CD8-positive, alpha-beta memory T cell (primary cell): Measurements from ENCODE around the gene TMEM132C. TPM values are rescaled to one million over a fixed set of nuclear protein-coding genes. Genes with fewer than 3 reads are reported as not detected.

Experiments
- CTCF ChIA-PET: fragments of 350-600 bp; sonication (Branson Sonifier 250); formaldehyde crosslinking; loops from one replicate; lab custom pipeline; 2021; ENCODE audit warnings: antibody characterized with exemption; lab: Charles Lee
- POLR2A ChIA-PET: fragments of 350-600 bp; sonication (Branson Sonifier 250); formaldehyde crosslinking; loops from one replicate; lab custom pipeline; 2021; ENCODE audit warnings: antibody characterized with exemption; lab: Charles Lee
- DNase-seq, 5 donors: peaks; one replicate each; pipeline versions ENCODE4 v3.0.0 to v3.0.0-alpha.2; 2020 to 2022; ENCODE audit warnings: mixed read lengths in 1 of 5
- H3K27ac ChIP-seq: one replicate; pipeline ENCODE4 v1.7.0; 2013; ENCODE audit warnings: low read depth, mild to moderate bottlenecking, low read length, moderate library complexity
- H3K27me3 ChIP-seq: 2 replicates; pipeline ENCODE4 v1.7.0; 2013; ENCODE audit warnings: low read length, mild to moderate bottlenecking; ENCODE audit not compliant: insufficient read depth, poor library complexity, severe bottlenecking
- H3K36me3 ChIP-seq: 2 replicates; pipeline ENCODE4 v1.7.0; 2013; ENCODE audit warnings: mild to moderate bottlenecking, low read length, moderate library complexity; ENCODE audit not compliant: insufficient read depth
- H3K4me1 ChIP-seq: 2 replicates; pipeline ENCODE4 v1.7.0; 2013; ENCODE audit warnings: mild to moderate bottlenecking, low read length, moderate library complexity; ENCODE audit not compliant: insufficient read depth
- H3K4me3 ChIP-seq: 2 replicates; pipeline ENCODE4 v1.7.0; 2013; ENCODE audit warnings: mild to moderate bottlenecking, low read length
- H3K9me3 ChIP-seq: 2 replicates; pipeline ENCODE4 v1.7.0; 2013; ENCODE audit warnings: mild to moderate bottlenecking, low read length
- H3K27ac Mint-ChIP-seq, 8 donors: one replicate each; pipeline ENCODE4 v1.8.0; 2020 to 2021; ENCODE audit warnings: mixed read lengths in 8 of 8, mild to moderate bottlenecking in 6 of 8, inconsistent platforms in 3 of 8, moderate library complexity in 3 of 8
- H3K27me3 Mint-ChIP-seq, 2 donors: one replicate each; pipeline ENCODE4 v1.8.0; 2020 to 2021; ENCODE audit warnings: mixed read lengths in 2 of 2, mild to moderate bottlenecking in 1 of 2, moderate library complexity in 1 of 2
- H3K36me3 Mint-ChIP-seq, 3 donors: one replicate each; pipeline ENCODE4 v1.8.0; 2020 to 2021; ENCODE audit warnings: mixed read lengths in 3 of 3, inconsistent platforms in 1 of 3, mild to moderate bottlenecking in 1 of 3
- H3K4me1 Mint-ChIP-seq, 3 donors: one replicate each; pipeline ENCODE4 v1.8.0; 2020 to 2021; ENCODE audit warnings: mixed read lengths in 3 of 3, inconsistent platforms in 1 of 3, mild to moderate bottlenecking in 1 of 3
- H3K4me3 Mint-ChIP-seq, 7 donors: one replicate each; pipeline ENCODE4 v1.8.0; 2020 to 2021; ENCODE audit warnings: mixed read lengths in 7 of 7, mild to moderate bottlenecking in 6 of 7, moderate library complexity in 4 of 7, inconsistent platforms in 2 of 7
- H3K9me3 Mint-ChIP-seq, 5 donors: one replicate each; pipeline ENCODE4 v1.8.0; 2020 to 2022; ENCODE audit warnings: mixed read lengths in 5 of 5, mild to moderate bottlenecking in 3 of 5, moderate library complexity in 2 of 5, inconsistent platforms in 1 of 5
- polyA plus RNA-seq: library from polyadenylated mRNA; unstranded; fragments of 300-500 nt; fragmentation: Illumina TruSeq; gene quantifications from one replicate; pipeline ENCODE4 v1.2.3, GENCODE V29; 2021
- total RNA-seq, 2 experiments: library from RNA; stranded (reverse); gene quantifications; one replicate each; pipeline ENCODE4 v1.2.3, GENCODE V29; 2021

Gene TMEM132C
- total and polyA plus RNA-seq, 3 experiments from 2014 or later: not detected

DNA sequence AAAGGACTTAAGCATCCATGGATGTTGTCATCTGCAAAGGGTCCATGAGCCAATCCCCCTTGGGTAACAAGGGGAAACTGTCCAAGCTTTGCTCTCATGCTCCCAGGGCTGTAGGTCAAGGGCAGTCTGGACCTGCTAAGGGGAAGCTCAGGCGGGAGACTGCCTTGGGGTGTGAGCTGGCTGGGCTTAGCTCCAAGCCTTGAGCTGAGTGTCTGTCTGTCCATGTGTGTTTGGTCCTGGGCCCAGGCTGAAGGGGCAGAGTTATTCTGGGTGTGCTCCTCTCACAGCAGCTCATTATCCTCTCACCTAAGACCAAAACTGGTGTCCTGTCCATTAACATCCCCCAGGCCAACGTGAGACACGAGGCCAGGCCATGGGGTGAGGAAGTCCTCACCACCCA, 282.0 kb downstream of the TMEM132C start:
- H3K4me1 Mint-ChIP-seq: no peaks in the 10 kb centered on the region
- H3K4me3 Mint-ChIP-seq: no peak overlapping the region
- H3K27me3 ChIP-seq: no peaks in the 10 kb centered on the region
- H3K9me3 ChIP-seq: no peaks in the 10 kb centered on the region
- no peak overlapping the region for H3K27ac Mint-ChIP-seq
- H3K36me3 Mint-ChIP-seq: no peaks in the 10 kb centered on the region
- no peaks in the 10 kb centered on the region for H3K9me3 Mint-ChIP-seq
- no peaks in the 10 kb centered on the region for H3K36me3 ChIP-seq
- H3K27ac ChIP-seq: no peak overlapping the region
- CTCF ChIA-PET: no interaction called here
- DNase-seq: no peak
- H3K4me1 ChIP-seq: no peaks in the 10 kb centered on the region
- POLR2A ChIA-PET: no interaction called here
- H3K4me3 ChIP-seq: no peak overlapping the region
- peaks cover 0 to 3% of the 10 kb centered on the region in 2 donors for H3K27me3 Mint-ChIP-seq

DNA sequence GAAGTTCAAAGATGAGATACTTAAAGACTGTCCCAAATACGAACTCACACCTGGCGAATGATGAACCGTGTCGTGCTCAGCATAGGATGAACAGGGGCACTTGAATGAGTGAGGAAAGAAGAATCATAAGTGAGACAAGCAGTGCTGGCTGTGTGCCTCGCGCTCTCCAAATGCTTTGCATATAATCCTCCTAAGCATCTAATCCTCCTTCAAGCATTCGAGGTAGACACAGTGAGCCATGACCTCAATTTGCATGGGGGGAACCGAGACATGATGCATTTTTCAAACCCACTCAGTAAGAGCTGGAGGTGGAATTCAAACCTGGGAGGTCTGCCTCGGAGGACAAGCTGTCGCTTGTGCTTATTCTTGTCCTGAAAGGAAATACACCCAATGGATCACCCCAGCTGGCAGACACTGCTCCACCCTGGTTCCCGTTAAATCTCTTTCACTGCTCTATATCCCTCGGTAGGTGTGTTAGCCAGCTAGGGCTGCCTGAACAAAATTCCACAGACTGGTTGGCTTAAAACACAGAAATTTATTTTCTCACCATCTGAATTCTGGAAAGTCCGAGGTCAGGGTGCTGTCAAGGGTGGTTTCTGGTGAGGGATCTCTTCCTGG, 282.7 kb downstream of the TMEM132C start:
- Mint-ChIP-seq H3K4me1 (no peaks in the 10 kb centered on the region), H3K27me3 (peaks cover 0 to 3% of the 10 kb centered on the region in 2 donors), H3K36me3 (no peaks in the 10 kb centered on the region), H3K9me3 (no peaks in the 10 kb centered on the region), H3K4me3 (no peak overlapping the region), H3K27ac (no peak overlapping the region)
- Histone ChIP-seq H3K9me3 (no peaks in the 10 kb centered on the region), H3K36me3 (no peaks in the 10 kb centered on the region), H3K4me1 (no peaks in the 10 kb centered on the region), H3K27ac (no peak overlapping the region), H3K4me3 (no peak overlapping the region), H3K27me3 (no peaks in the 10 kb centered on the region)
- no peak for DNase-seq
- CTCF ChIA-PET: no interaction called here
- POLR2A ChIA-PET: no interaction called here

DNA sequence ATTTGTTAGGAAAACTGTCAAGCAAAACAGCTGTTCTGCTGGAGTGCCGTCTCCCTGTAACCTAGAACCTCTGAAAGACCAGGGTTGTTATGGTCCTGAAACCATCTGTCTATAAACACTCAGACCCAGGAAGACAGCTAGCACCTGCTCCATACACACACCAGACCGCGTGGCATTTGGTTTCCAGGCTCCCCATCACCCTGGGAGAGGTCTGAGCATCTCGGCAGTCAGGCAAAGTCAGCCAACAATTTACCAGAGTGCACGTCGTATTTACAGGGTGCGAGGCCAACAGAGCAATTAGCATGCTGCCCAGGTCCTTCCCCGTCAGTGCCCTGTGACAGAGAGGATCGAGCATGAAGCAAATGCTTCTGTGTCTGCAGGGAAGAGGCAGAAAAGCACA, 284.3 kb downstream of the TMEM132C start:
- Histone ChIP-seq H3K4me1 (no peaks in the 10 kb centered on the region), H3K4me3 (no peak overlapping the region), H3K27ac (no peak overlapping the region), H3K36me3 (no peaks in the 10 kb centered on the region), H3K9me3 (no peaks in the 10 kb centered on the region), H3K27me3 (no peaks in the 10 kb centered on the region)
- Mint-ChIP-seq H3K27ac (no peak overlapping the region), H3K4me1 (no peaks in the 10 kb centered on the region), H3K36me3 (peaks cover 0 to 11% (median 0%) of the 10 kb centered on the region in 3 donors), H3K9me3 (peaks cover 0 to 4% (median 0%) of the 10 kb centered on the region in 5 donors), H3K27me3 (peaks cover 0 to 3% of the 10 kb centered on the region in 2 donors), H3K4me3 (no peak overlapping the region)
- DNase-seq: no peak
- ChIA-PET CTCF (no interaction called here), POLR2A (no interaction called here)

DNA sequence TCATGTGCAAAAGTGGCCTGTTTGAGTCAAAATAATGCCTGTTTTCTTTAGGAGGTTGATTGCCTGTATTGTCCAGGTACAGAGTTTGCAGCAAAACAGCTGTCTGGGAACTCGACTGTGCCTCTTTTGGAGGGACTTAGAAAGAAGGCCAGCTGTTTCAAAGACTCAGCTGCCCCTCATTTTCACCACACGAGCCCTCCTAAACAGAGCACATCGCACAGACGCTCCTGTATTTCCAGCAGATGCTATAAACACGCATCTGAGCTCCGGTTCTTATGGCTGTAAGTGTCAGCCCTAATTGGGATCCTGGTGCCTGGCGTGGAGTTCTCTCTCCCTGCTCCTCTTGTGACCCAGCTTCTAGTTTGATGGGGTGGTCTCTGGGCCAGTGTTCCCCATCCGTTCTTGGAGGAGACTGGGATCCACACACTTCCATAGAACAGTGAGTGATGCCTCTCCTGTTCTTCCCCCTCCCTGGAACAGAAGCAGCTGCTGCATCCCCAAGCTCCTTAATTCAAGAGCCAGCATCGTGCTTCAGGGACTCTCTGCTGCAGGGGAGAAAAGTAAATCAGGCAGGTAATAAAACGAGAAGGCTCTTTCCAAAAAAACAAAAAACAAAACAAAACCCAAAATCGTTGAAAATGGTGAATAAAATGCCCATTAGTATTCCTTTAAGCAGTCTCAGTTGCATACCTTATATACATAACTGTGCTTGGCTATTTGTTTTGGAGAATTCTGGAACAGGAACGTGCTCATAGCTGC, 287.8 kb downstream of the TMEM132C start:
- no peaks in the 10 kb centered on the region for H3K4me1 ChIP-seq
- peaks cover 0 to 20% (median 0%) of the 10 kb centered on the region in 3 donors for H3K36me3 Mint-ChIP-seq
- H3K36me3 ChIP-seq: no peaks in the 10 kb centered on the region
- CTCF ChIA-PET: interaction anchor here (0.7 kb wide), 1 partner anchor 115 kb away, joined by 3 read pairs; no protein-coding TSS in a partner anchor
- H3K4me1 Mint-ChIP-seq: no peaks in the 10 kb centered on the region
- H3K27ac Mint-ChIP-seq: no peak overlapping the region
- H3K4me3 ChIP-seq: no peak overlapping the region
- H3K27me3 Mint-ChIP-seq: peaks cover 2 to 4% of the 10 kb centered on the region in 2 donors
- H3K27me3 ChIP-seq: no peaks in the 10 kb centered on the region
- H3K9me3 ChIP-seq: no peaks in the 10 kb centered on the region
- H3K4me3 Mint-ChIP-seq: no peak overlapping the region
- no peak for DNase-seq
- peaks cover 2 to 18% (median 9%) of the 10 kb centered on the region in 5 donors for H3K9me3 Mint-ChIP-seq
- POLR2A ChIA-PET: no interaction called here
- H3K27ac ChIP-seq: no peak overlapping the region

DNA sequence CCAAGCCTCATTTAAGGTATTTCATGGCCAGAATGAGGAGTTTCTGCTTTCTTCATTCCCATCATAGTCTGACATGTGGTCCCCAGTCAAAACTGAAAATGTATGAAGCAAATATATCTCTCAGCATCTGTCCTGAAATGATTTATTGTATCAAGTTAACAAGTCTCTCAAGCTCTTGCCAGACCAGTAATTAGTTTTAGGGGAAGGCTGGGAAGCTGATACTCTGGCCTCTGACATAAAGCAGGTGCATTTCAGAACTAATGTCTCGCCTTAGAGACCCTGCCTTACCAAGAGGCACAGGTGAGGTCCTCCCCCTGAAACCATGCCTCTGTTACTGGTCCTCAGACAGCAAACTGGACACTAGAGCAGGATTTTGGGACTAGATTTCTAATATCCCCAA, 290.3 kb downstream of the TMEM132C start:
- H3K27ac ChIP-seq: no peak overlapping the region
- peaks cover 6 to 10% of the 10 kb centered on the region in 2 donors for H3K27me3 Mint-ChIP-seq
- H3K27ac Mint-ChIP-seq: no peak overlapping the region
- H3K4me3 ChIP-seq: no peak overlapping the region
- no peaks in the 10 kb centered on the region for H3K4me1 Mint-ChIP-seq
- no peaks in the 10 kb centered on the region for H3K9me3 ChIP-seq
- CTCF ChIA-PET: no interaction called here
- H3K4me3 Mint-ChIP-seq: no peak overlapping the region
- no peaks in the 10 kb centered on the region for H3K4me1 ChIP-seq
- peaks cover 0 to 20% (median 0%) of the 10 kb centered on the region in 3 donors for H3K36me3 Mint-ChIP-seq
- H3K36me3 ChIP-seq: no peaks in the 10 kb centered on the region
- DNase-seq: no peak
- POLR2A ChIA-PET: no interaction called here
- peaks cover 2 to 18% (median 9%) of the 10 kb centered on the region in 5 donors for H3K9me3 Mint-ChIP-seq
- no peaks in the 10 kb centered on the region for H3K27me3 ChIP-seq

DNA sequence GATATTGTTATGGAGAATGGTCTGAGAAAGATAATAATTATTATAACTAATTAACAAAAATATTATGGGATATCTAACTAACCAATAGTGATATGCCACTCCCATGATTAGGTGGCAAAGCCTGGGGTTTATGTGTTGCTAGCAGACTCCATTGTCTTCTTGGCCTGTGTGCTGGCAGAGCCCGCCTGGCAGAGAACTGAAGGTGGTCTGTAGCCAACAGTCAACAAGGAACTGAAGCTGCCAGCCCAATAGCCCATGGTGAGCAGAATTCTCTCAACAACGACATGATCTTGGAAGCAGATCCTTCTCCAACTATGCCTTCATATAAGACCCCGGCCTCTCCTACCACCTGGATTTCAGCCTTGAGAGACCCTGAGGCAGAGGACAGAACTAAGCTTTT, 298.0 kb downstream of the TMEM132C start:
- ChIA-PET POLR2A (no interaction called here), CTCF (no interaction called here)
- H3K4me1 ChIP-seq: no peaks in the 10 kb centered on the region

DNA sequence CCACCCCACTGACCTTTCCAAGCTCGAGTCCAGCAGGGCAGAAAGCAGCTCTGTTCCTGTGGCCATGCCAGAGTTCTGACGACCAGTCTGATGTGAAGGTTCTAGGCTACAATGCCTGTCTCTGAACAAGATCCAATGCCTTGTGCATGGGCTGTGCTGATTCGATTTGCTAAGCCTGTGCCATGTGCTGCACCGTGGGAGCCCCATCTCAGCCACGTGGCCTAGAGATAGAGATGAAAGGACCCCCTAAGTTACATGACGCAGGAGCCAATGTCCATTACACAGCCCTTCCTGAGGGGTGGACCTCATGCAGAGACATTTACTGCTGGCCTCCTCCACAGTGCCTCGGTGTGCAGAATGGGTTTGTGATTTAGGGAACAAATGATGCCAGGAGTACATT, 300.8 kb downstream of the TMEM132C start:
- Mint-ChIP-seq H3K36me3 (no peaks in the 10 kb centered on the region), H3K9me3 (peaks cover 0 to 1% (median 0%) of the 10 kb centered on the region in 5 donors), H3K4me3 (no peak overlapping the region), H3K4me1 (peaks cover 9 to 19% (median 11%) of the 10 kb centered on the region in 3 donors), H3K27ac (no peak overlapping the region), H3K27me3 (peaks cover 0 to 2% of the 10 kb centered on the region in 2 donors)
- peaks cover 7% of the 10 kb centered on the region for H3K4me1 ChIP-seq
- H3K9me3 ChIP-seq: no peaks in the 10 kb centered on the region
- no peaks in the 10 kb centered on the region for H3K36me3 ChIP-seq
- no peak overlapping the region for H3K4me3 ChIP-seq
- H3K27me3 ChIP-seq: no peaks in the 10 kb centered on the region
- ChIA-PET CTCF (no interaction called here), POLR2A (no interaction called here)
- DNase-seq: no peak
- H3K27ac ChIP-seq: no peak overlapping the region

More for the DNA sequence above, 298.0 kb downstream of the TMEM132C start:
- no peaks in the 10 kb centered on the region for H3K9me3 ChIP-seq
- Mint-ChIP-seq H3K4me1 (peaks cover 2 to 7% (median 2%) of the 10 kb centered on the region in 3 donors), H3K27me3 (peaks cover 6% of the 10 kb centered on the region in 2 donors), H3K27ac (no peak overlapping the region), H3K36me3 (no peaks in the 10 kb centered on the region), H3K4me3 (no peak overlapping the region), H3K9me3 (peaks cover 0 to 11% (median 0%) of the 10 kb centered on the region in 5 donors)
- H3K4me3 ChIP-seq: no peak overlapping the region
- H3K27me3 ChIP-seq: no peaks in the 10 kb centered on the region
- H3K27ac ChIP-seq: no peak overlapping the region
- no peak for DNase-seq
- no peaks in the 10 kb centered on the region for H3K36me3 ChIP-seq
